ENCODE measurements around the gene OXSR1.
"Not testable (repeated sequence)": the region's sequence is repeated elsewhere in the genome, so short reads cannot be mapped to it uniquely, and the experiment has no call there.

OXSR1 gene

GRCh38 chr3:38127611-38128302 is 37.6 kb upstream of the OXSR1 start:
- no peak for DNase-seq (ENCODE audit: low spot score)

- DNase-seq (ENCODE audit: low spot score) = no peak
These were observed 37.1 kb upstream of the OXSR1 start for GRCh38 chr3:38128303-38128655.

DNA sequence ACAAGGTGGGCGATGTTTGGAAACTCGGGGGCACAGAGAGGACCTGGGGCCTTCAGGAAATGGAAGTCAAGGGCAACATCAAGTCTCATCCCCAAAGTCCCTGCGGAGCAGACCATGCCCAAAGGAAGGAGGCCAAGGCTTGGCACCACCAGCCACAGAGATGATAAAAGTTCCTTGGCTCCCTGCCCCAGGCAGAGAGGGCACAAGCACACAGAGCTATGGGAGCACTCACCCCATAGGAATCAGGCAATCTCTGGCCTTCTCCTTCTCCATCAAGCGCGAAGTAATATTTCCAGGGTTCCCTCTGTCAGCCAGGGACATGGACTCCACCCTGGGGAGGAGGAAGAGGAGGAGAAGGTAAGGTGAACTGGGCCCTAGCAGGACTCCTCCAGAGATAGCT is 36.3 kb upstream of the OXSR1 start:
- DNase-seq (ENCODE audit: low spot score) = no peak

- DNase-seq (ENCODE audit: low spot score) = no peak
These were observed 34.7 kb upstream of the OXSR1 start for GRCh38 chr3:38130631-38131065.

DNA sequence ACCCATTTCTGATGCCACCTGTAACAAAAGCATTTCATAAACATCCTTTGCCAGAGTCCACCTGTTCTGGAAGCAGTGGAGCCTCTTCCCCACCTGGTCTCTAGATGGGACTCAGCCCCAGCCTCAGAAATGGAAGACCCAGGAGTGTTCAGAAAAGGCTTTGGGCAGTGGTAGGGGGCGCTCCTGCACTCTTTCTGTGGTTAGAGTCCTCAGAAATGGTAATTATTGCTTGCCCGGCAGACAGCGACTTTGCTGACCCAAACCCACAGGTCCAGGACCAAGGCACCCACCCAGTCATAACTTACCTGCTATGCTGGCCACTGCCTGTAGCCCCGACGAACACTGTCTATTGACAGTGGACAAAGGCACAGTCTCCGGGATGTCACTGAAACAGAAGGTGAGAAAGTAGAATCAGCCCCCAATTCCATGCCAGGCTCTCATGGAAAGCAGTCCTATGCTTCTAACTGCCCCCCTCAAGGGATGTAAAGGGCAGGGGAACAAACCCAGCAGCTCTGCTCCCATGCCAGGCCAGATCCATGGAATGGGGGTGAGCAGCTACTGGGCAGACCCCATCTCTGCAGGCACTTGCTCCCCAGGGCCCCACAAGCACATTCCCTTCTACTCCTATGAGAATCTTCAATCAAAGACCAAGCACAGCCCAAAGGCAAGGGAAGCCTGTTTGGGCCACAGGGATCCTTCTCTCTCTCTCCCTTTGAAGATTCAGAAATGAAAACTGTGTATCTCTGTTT is 33.5 kb upstream of the OXSR1 start:
- no peak for DNase-seq (ENCODE audit: low spot score)

DNA sequence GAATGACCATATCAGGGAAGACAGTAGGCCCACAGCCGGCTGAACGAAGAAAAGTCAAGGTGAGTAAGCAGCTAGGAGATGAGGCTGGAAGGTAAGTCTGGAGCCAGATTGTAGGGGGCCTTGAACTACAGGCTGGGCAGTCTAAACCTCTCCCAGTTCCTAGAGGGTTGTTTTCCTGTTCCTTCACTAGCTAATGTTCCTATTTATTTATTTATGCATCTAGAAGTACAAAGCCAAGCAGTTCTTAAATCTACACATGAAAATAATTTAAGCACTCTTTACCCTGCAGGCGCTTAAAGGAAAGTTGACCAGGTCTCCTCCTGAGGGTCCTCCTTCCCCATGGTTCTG is 32.2 kb upstream of the OXSR1 start:
- no peak for DNase-seq (ENCODE audit: low spot score)

- DNase-seq (ENCODE audit: low spot score) = peak; percentile 40
These were observed 31.6 kb upstream of the OXSR1 start for GRCh38 chr3:38133557-38134405.

DNA sequence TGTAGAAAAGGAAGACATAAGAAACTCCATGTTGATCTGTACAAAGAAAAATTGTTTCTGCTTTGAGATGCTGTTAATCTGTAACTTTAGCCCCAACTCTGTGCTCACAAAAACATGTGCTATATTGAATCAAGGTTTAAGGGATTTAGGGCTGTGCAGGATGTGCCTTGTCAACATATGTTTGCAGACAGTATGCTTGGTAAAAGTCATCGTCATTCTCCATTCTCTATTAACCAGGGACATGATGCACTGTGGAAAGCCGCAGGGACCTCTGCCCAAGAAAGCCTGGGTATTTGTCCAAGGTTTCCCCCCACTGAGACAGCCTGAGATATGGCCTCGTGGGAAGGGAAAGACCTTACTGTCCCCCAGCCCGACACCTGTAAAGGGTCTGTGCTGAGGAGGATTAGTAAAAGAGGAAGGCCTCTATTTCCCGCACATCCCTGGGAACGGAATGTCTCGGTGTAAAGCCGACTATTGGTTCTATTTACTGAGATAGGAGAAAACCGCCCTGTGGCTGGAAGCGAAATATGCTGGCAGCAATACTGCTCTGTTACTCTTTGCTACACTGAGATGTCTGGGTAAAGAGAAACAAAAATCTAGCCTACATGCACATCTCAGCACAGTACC is 30.7 kb upstream of the OXSR1 start:
- DNase-seq (ENCODE audit: low spot score) = not testable (repeated sequence)

DNA sequence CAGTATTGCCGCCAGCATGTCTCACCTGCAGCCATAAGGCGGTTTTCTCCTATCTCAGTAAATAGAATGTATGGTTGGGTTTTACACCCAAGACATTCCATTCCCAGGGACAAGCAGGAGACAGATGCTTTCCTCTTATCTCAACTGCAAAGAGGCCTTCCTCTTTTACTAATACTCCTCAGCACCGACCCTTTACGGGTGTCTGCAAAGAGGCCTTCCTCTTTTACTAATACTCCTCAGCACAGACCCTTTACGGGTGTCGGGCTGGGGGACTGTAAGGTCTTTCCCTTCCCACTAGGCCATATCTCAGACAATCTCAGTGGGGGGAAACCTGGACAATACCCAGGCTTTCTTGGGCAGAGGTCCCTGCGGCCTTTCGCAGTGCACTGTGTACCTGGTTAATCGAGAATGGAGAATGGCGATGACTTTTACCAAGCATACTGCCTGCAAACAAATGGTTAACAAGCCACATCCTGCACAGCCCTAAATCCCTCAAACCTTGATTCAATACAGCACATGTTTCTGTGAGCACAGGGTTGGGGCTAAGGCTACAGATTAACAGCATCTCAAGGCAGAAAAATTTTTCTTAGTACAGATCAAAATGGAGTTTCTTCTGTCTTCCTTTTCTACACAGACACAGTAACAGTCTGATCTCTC is 29.6 kb upstream of the OXSR1 start:
- peak; percentile 22 for DNase-seq (ENCODE audit: low spot score)

DNA sequence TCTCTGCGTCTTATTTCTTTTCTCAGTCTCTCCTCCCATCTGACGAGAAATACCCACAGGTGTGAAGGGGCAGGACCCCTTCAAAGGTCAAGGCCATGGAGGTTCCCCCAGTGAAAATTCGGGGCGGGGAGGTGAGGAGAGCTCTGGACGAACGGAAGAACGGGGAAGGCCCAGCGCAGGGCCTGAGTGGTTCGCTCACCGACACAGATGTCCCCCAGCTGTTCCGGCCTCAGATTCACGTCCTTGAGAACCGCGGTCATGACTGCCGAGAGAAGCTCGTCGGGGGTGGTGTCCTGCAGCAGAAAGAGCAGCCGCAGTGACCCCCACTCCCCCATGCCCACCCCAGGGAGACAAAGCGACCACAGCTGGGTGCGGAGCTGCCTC is 29.0 kb upstream of the OXSR1 start:
- DNase-seq (ENCODE audit: low spot score) = peak; percentile 49

DNA sequence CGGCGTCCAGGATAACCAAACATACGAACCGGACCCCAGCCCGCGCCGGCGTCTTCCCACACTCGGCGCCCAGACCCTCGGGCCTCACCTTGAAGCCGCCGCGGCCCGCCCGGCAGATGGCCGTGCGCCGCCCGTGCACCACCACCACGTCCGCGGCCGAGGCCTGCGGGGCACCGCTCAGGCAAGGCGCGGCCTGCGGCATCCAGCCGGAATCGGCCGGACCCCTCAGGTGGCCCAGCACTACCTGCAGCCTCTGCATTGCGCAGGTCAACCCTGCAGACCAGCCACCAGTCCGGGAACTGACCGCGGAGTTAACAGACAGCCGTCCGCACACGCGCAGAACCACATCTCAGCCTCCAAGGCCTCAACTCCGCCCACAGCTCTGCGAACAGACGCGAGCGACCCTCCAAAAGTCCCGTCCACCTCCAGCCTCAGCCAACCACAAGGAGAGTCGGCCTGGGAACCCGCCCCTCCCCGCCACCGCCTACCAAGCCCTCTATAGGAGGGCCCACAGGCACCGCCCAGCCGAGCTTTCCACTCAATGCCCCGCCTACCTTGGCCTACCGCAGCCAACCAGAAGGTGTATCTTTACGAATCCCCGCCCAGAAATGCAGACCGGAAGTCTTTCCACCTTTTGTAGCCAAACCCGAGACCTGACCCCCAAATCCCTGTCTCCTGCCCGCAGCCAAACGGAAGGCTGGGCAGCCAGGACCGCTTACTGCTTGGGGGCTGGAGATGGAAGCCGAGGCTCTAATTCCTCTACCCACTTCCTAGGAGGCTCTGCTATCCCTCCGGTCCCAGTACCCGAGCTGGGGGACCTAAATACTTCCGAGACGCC is 28.3 kb upstream of the OXSR1 start, which contains the start of gene ACAA1:
Gene ACAA1, minus strand, starts transcription at position 351 of the 838 bp plus-strand sequence. Its CDS starts 92 bp downstream, at position 259.
- DNase-seq (ENCODE audit: low spot score) = peak; percentile 99

DNA sequence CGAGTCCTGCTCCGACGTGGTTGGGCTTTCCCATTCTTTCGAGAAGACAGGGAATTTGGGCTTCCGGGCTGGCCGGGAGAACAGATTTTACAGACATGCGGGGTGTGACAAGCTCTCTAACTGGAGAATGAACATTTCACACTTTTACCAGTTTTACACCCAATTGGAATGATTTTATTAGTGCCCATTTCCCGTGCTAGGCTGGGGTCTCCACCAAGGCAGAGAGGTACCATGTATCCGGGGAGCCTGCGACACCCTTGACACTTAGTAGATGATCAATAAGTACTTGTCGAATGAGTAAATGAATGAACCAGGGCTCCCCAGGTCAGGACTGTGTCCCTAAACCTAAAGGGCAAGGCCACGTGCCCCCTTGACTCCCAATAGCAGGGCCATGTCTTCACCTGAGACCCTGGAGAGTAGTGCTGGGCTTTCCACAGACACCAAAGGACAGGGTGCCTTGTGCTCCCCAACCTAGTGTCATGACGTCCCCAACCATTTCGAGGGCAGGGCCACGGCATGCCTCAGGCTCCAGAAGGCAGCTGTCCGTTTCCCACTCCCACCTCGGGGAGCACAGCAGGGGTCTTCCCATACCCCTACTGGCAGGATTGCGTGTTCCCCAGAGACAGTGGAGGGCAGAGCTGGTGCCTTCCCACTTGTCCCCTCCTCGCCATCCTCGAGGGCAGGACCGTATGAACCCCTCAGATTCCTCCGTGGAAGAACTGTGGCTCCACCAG is 27.6 kb upstream of the OXSR1 start:
- DNase-seq (ENCODE audit: low spot score) = no peak

- DNase-seq (ENCODE audit: low spot score) = peak; percentile 62
These were observed 26.8 kb upstream of the OXSR1 start, which contains the start of gene MYD88 for GRCh38 chr3:38138349-38139190. MYD88 (plus strand) TSS chr3:38138661; CDS start chr3:38138701, 40 bp downstream.

GRCh38 chr3:38139191-38139590 is 26.1 kb upstream of the OXSR1 start:
- no peak for DNase-seq (ENCODE audit: low spot score)

DNA sequence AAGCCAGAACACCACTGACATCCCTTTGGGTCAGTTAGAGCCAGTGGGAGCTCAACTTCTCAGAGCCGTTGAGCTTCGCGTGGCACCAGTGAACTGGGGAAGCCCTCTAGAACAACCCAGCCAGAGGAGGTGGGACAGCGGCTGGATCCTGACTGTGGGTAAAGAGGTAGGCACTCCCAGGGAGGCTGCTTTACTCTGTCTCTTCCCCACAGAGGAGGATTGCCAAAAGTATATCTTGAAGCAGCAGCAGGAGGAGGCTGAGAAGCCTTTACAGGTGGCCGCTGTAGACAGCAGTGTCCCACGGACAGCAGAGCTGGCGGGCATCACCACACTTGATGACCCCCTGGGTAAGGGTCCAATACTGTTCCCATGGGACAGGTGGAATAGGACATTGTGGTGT is 25.7 kb upstream of the OXSR1 start:
- DNase-seq (ENCODE audit: low spot score) = no peak

- DNase-seq (ENCODE audit: low spot score) = no peak
These were observed 24.8 kb upstream of the OXSR1 start for GRCh38 chr3:38140326-38141172.

DNA sequence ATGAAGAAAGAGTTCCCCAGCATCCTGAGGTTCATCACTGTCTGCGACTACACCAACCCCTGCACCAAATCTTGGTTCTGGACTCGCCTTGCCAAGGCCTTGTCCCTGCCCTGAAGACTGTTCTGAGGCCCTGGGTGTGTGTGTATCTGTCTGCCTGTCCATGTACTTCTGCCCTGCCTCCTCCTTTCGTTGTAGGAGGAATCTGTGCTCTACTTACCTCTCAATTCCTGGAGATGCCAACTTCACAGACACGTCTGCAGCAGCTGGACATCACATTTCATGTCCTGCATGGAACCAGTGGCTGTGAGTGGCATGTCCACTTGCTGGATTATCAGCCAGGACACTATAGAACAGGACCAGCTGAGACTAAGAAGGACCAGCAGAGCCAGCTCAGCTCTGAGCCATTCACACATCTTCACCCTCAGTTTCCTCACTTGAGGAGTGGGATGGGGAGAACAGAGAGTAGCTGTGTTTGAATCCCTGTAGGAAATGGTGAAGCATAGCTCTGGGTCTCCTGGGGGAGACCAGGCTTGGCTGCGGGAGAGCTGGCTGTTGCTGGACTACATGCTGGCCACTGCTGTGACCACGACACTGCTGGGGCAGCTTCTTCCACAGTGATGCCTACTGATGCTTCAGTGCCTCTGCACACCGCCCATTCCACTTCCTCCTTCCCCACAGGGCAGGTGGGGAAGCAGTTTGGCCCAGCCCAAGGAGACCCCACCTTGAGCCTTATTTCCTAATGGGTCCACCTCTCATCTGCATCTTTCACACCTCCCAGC is 24.0 kb upstream of the OXSR1 start:
- DNase-seq (ENCODE audit: low spot score) = no peak

- no peak for DNase-seq (ENCODE audit: low spot score)
These were observed 23.4 kb upstream of the OXSR1 start for GRCh38 chr3:38141952-38142273.
